ENCODE measurements around the gene NECAB2. TPM values are rescaled to one million over a fixed set of nuclear protein-coding genes. Genes with fewer than 3 reads are reported as not detected.

Gene NECAB2
- total and polyA plus RNA-seq, 4 donors: 12.7 to 82.1 (median 46.7) TPM

DNA sequence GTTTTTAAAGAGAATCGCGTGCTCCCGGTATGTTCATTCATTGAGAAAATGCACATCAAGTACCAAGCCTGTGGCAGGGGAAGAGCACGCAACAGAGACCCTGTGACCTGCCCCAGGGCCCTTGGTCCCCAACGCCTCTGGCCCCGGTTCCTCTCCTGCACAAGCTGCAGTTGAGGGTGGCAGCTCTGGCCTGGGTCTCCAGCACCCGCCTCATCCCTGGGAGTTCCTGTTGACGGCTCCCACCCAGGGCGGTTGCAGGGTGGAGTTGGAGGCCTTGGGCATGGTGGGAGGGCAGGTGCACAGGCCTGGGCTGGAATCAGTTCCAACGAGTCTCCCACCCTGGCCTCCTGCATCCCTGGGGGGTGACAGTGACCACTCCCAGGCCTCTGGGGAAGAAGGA is 5.0 kb downstream of the NECAB2 start:
- peaks cover 2% of the 10 kb centered on the region for H3K27me3 ChIP-seq (ENCODE audit: control insufficient read depth, insufficient read depth, low read length)
- WGBS (ENCODE audit: insufficient coverage): 80% methylated on average over 10 of the region's 10 CpGs
- no peak overlapping the region for H3K27ac ChIP-seq (ENCODE audit: low read depth, low read length)
- H3K4me1 ChIP-seq (ENCODE audit: control insufficient read depth, insufficient read depth, low read length): peaks cover 31% of the 10 kb centered on the region
- H3K9me3 ChIP-seq (ENCODE audit: control insufficient read depth, insufficient read depth, low read length): no peaks in the 10 kb centered on the region
- no peak for DNase-seq (ENCODE audit: low read depth in 4 of 6, low spot score in 6 of 6)
- peaks cover 9% of the 10 kb centered on the region for H3K36me3 ChIP-seq (ENCODE audit: control insufficient read depth, insufficient read depth, low read length)
- no peak overlapping the region for H3K4me3 ChIP-seq (ENCODE audit: low read depth, low read length)

DNA sequence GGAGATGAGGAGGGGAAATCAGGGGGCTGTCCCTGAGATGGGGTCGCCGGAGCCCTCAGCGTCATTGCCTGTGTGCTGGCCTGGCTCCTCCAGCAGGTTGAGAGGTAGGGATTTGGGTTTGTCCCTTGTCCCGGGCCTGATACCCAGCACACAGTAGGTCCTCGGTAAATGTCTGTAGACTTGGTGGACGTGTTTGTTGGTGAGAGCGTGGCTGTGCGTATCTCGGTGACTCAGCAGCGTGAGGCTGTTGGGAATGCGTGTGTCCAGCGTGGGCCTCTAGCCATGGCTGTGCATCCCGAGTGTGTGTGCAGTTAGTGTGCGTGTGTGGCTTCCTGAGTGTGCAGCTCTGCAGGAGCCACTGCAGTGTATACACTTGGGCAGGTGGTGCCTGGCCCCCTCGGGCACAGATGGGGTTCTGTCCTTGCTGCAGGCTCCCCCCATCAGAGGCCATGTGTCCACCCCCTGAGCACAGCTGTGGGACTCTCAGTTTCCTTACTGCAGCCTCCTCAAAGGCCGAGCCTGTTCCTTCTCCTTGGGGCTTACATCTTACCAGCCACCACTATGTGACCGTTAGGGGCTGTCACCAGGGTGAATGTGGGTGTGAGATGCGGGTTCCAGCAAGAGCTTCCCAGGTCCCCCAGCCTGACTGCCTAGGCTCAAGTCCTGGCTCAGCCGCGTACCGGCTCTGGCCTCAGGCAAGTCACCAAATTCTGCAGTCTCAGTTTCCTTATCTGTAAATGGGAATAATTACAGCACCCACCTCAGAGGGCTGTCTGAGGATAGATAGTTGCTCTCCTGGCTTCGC is 5.7 kb downstream of the NECAB2 start:
- no peak overlapping the region for H3K4me3 ChIP-seq (ENCODE audit: low read depth, low read length)
- peaks cover 31% of the 10 kb centered on the region for H3K4me1 ChIP-seq (ENCODE audit: control insufficient read depth, insufficient read depth, low read length)
- H3K9me3 ChIP-seq (ENCODE audit: control insufficient read depth, insufficient read depth, low read length): no peaks in the 10 kb centered on the region
- peaks cover 9% of the 10 kb centered on the region for H3K36me3 ChIP-seq (ENCODE audit: control insufficient read depth, insufficient read depth, low read length)
- 85% methylated on average over 15 of the region's 22 CpGs for WGBS (ENCODE audit: insufficient coverage)
- no peak overlapping the region for H3K27ac ChIP-seq (ENCODE audit: low read depth, low read length)
- no peak for DNase-seq (ENCODE audit: low read depth in 4 of 6, low spot score in 6 of 6)
- peaks cover 2% of the 10 kb centered on the region for H3K27me3 ChIP-seq (ENCODE audit: control insufficient read depth, insufficient read depth, low read length)

DNA sequence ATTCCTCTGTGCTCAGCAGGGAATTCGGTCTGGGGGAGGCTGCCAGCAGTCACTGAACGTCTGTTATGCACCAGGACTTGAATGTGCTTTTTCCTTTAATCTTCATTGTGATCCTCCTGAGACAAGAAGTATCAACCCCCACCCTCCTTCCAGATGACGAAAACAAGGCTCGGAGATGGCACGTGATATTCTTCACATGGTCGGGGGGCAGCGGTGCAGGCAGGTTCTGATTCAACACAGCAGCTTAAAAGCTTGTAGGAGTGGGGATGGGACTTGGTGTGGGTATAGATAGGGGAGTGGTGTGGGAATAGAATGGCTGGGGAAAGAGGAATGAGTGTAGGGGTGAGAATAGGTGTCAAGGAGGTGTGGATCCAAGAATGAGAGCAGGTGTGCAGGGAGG is 6.4 kb downstream of the NECAB2 start:
- no peaks in the 10 kb centered on the region for H3K27me3 ChIP-seq (ENCODE audit: control insufficient read depth, insufficient read depth, low read length)
- WGBS (ENCODE audit: insufficient coverage): 54% methylated on average over 4 of the region's 7 CpGs
- peaks cover 25% of the 10 kb centered on the region for H3K4me1 ChIP-seq (ENCODE audit: control insufficient read depth, insufficient read depth, low read length)
- H3K4me3 ChIP-seq (ENCODE audit: low read depth, low read length): no peak overlapping the region
- peaks cover 12% of the 10 kb centered on the region for H3K36me3 ChIP-seq (ENCODE audit: control insufficient read depth, insufficient read depth, low read length)
- H3K9me3 ChIP-seq (ENCODE audit: control insufficient read depth, insufficient read depth, low read length): no peaks in the 10 kb centered on the region
- DNase-seq (ENCODE audit: low read depth in 4 of 6, low spot score in 6 of 6): peak in 1 of 6 donors; percentile 65
- H3K27ac ChIP-seq (ENCODE audit: low read depth, low read length): no peak overlapping the region

DNA sequence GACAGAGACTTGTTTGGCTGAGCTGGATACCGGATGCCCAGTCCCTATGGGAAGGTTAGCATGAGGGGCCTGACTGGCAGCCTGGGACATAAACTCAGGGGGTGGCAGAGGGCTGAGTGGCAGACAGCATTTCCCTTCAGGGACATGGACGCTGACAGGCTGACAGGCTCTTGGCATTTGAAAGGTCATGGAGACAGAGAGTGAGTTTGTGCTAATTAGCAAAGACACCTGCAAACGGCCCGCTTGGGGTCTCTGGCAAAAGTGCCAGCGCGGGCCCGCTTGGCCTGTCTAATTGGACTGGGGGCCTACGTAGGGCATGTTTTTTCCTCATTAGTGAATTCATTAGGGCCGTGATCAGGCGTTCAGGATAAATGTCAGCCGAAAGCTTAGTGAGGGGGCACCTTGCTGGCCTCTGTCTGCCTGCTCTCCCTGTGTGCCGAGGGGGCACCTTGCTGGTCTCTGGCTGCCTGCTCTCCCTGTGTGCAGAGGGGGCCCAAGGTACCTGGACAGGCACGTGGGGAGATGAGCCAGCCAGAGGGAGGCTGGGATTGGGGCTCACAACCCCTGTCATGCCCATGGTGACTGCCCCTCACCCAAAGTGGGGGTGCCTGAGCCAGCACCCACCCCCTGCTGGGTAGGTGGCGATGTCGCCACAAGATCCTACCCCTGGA is 7.7 kb downstream of the NECAB2 start:
- Histone ChIP-seq H3K36me3 (ENCODE audit: control insufficient read depth, insufficient read depth, low read length) (peaks cover 20% of the 10 kb centered on the region), H3K4me3 (ENCODE audit: low read depth, low read length) (no peak overlapping the region), H3K4me1 (ENCODE audit: control insufficient read depth, insufficient read depth, low read length) (peaks cover 13% of the 10 kb centered on the region), H3K27me3 (ENCODE audit: control insufficient read depth, insufficient read depth, low read length) (no peaks in the 10 kb centered on the region), H3K27ac (ENCODE audit: low read depth, low read length) (no peak overlapping the region), H3K9me3 (ENCODE audit: control insufficient read depth, insufficient read depth, low read length) (no peaks in the 10 kb centered on the region)
- peak in 1 of 6 donors; percentile 49 for DNase-seq (ENCODE audit: low read depth in 4 of 6, low spot score in 6 of 6)
- 78% methylated on average over 15 of the region's 15 CpGs for WGBS (ENCODE audit: insufficient coverage)

DNA sequence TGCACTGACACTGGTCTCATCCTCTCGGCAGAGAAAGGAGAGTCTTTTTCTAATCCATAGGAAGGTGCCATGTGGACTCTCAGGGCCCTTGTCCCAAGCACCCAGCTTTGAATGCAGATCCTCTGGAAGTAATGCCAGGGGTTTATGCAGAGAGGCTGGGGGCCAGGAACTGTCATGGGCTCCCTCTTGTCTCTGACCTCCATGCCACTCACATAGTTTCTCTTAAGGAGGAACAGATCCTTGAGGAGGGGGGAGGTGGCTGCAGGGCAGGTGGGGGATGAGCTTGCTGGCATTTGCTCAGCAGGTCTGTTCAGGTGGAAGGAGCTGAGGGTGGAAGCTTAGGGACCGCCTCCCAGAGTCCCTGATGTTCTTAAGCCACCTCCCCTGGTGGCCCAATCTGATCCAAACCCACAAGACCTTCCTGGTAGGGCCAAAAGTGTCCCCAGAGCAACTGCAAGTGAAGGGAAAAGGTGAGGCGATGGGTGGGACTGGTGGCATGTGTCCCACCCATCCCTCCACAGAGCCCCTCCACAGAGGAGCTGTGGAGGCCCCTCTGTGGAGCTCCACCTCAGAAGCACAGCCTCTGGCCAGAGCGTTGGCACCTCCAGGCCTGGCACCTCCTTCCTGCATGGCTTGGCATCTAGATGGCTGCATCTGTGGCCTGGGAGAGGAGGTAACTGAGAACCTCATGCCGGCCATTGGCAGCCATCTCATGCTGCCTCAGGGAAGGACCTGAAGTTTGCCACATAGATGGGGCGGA is 9.2 kb downstream of the NECAB2 start:
- no peak overlapping the region for H3K4me3 ChIP-seq (ENCODE audit: low read depth, low read length)
- H3K27ac ChIP-seq (ENCODE audit: low read depth, low read length): no peak overlapping the region
- no peaks in the 10 kb centered on the region for H3K27me3 ChIP-seq (ENCODE audit: control insufficient read depth, insufficient read depth, low read length)
- peaks cover 13% of the 10 kb centered on the region for H3K4me1 ChIP-seq (ENCODE audit: control insufficient read depth, insufficient read depth, low read length)
- peaks cover 20% of the 10 kb centered on the region for H3K36me3 ChIP-seq (ENCODE audit: control insufficient read depth, insufficient read depth, low read length)
- H3K9me3 ChIP-seq (ENCODE audit: control insufficient read depth, insufficient read depth, low read length): no peaks in the 10 kb centered on the region
- DNase-seq (ENCODE audit: low read depth in 4 of 6, low spot score in 6 of 6): no peak
- WGBS (ENCODE audit: insufficient coverage): 95% methylated on average over 4 of the region's 6 CpGs

DNA sequence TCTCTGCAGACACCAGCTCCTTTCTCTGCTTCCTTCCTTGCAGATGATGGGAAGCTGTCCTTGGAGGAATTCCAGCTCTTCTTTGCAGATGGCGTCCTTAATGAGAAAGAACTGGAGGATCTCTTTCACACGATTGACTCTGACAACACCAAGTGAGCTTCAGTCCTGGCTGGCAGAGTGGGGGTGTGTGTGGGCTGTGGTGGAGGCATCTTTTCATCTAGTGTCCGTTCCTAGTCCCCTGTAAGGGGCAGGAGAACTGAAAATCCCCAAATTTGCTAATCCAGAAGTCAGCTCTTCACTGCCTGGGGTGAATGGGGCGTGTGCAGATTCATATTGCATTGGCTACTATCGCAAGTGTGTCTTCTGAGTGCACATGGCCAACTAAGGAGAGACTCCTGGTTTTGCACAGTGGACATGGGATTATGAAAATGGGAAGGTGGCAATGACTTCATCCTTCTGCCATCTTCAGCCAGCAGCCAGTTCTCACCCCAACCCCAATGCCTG is 10.4 kb downstream of the NECAB2 start:
- no peak for DNase-seq (ENCODE audit: low read depth in 4 of 6, low spot score in 6 of 6)
- peaks cover 13% of the 10 kb centered on the region for H3K4me1 ChIP-seq (ENCODE audit: control insufficient read depth, insufficient read depth, low read length)
- H3K4me3 ChIP-seq (ENCODE audit: low read depth, low read length): no peak overlapping the region
- peaks cover 20% of the 10 kb centered on the region for H3K36me3 ChIP-seq (ENCODE audit: control insufficient read depth, insufficient read depth, low read length)
- H3K27me3 ChIP-seq (ENCODE audit: control insufficient read depth, insufficient read depth, low read length): no peaks in the 10 kb centered on the region
- H3K9me3 ChIP-seq (ENCODE audit: control insufficient read depth, insufficient read depth, low read length): no peaks in the 10 kb centered on the region
- no peak overlapping the region for H3K27ac ChIP-seq (ENCODE audit: low read depth, low read length)
- 84% methylated on average over 4 of the region's 5 CpGs for WGBS (ENCODE audit: insufficient coverage)

DNA sequence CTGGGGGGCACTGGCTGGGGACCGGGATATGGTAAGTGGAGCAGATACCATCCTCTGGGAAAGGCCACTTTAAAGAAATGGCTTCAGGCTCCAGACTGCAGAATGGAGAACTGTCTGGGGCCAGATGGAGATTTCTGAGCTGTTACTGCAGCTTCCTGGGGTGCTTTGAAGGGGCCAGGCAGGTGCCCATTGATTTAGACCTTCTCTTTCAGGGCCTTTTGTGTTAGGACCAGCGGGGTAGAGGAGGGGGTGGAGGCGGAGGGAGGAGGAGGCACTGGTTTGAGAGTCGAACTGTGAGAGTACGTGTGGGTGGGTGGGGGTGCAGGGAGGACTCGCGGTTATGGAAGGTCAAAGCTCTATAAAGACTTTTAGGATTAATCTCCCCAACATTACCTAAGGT is 11.4 kb downstream of the NECAB2 start:
- Histone ChIP-seq H3K4me3 (ENCODE audit: low read depth, low read length) (no peak overlapping the region), H3K9me3 (ENCODE audit: control insufficient read depth, insufficient read depth, low read length) (no peaks in the 10 kb centered on the region), H3K27me3 (ENCODE audit: control insufficient read depth, insufficient read depth, low read length) (no peaks in the 10 kb centered on the region), H3K36me3 (ENCODE audit: control insufficient read depth, insufficient read depth, low read length) (peaks cover 20% of the 10 kb centered on the region), H3K27ac (ENCODE audit: low read depth, low read length) (no peak overlapping the region), H3K4me1 (ENCODE audit: control insufficient read depth, insufficient read depth, low read length) (peaks cover 7% of the 10 kb centered on the region)
- 67% methylated on average over 1 of the region's 7 CpGs for WGBS (ENCODE audit: insufficient coverage)
- no peak for DNase-seq (ENCODE audit: low read depth in 4 of 6, low spot score in 6 of 6)

DNA sequence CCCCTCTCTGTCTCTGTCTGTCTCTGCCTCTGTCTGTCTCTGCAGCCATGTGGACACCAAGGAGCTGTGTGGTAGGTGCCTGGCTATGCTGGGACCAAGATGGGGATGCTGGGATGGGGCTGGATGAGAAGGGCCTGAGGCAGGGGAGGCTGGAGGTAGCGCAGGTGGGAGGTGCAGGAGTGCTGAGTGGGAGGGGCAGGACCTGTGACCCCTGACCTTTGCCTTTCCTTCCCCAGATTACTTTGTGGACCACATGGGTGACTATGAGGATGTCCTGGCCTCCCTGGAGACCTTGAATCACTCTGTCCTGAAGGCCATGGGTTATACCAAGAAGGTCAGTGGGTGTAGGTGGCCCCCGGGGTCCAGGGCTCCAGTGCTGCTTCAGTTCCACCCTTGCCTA is 12.8 kb downstream of the NECAB2 start:
- Histone ChIP-seq H3K36me3 (ENCODE audit: control insufficient read depth, insufficient read depth, low read length) (peaks cover 20% of the 10 kb centered on the region), H3K9me3 (ENCODE audit: control insufficient read depth, insufficient read depth, low read length) (no peaks in the 10 kb centered on the region), H3K27ac (ENCODE audit: low read depth, low read length) (no peak overlapping the region), H3K4me1 (ENCODE audit: control insufficient read depth, insufficient read depth, low read length) (no peaks in the 10 kb centered on the region), H3K4me3 (ENCODE audit: low read depth, low read length) (no peak overlapping the region), H3K27me3 (ENCODE audit: control insufficient read depth, insufficient read depth, low read length) (no peaks in the 10 kb centered on the region)
- WGBS (ENCODE audit: insufficient coverage): 88% methylated on average over 2 of the region's 2 CpGs
- DNase-seq (ENCODE audit: low read depth in 4 of 6, low spot score in 6 of 6): no peak

DNA sequence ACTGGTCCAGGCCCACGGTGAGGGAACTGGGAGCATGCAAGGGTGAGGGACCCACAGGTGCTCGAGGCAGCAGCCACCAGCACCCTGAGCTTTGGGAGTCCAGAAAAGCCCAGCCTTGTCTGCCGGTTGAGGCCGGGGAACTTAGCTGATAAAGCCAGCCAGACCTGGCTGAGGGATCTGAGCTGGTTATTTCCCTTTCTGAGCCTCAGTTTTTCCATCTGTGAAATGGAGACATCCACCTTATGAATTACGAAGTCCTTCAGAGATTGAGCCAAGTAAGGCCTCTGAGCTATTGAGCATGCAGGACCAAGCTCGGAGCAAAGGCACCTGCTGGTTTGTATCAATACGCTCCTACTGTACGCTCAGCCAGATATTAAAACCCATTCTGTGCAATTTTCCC is 13.8 kb downstream of the NECAB2 start:
- H3K36me3 ChIP-seq (ENCODE audit: control insufficient read depth, insufficient read depth, low read length): peaks cover 20% of the 10 kb centered on the region
- no peak overlapping the region for H3K4me3 ChIP-seq (ENCODE audit: low read depth, low read length)
- no peaks in the 10 kb centered on the region for H3K4me1 ChIP-seq (ENCODE audit: control insufficient read depth, insufficient read depth, low read length)
- no peaks in the 10 kb centered on the region for H3K9me3 ChIP-seq (ENCODE audit: control insufficient read depth, insufficient read depth, low read length)
- 97% methylated on average over 8 of the region's 8 CpGs for WGBS (ENCODE audit: insufficient coverage)
- H3K27me3 ChIP-seq (ENCODE audit: control insufficient read depth, insufficient read depth, low read length): no peaks in the 10 kb centered on the region
- no peak overlapping the region for H3K27ac ChIP-seq (ENCODE audit: low read depth, low read length)
- DNase-seq (ENCODE audit: low read depth in 4 of 6, low spot score in 6 of 6): no peak
